RCC 7860 (cell line): ENCODE data around the gene IMMP2L.

Experiments used
- DNase-seq: peaks from one replicate; pipeline ENCODE4 v3.0.0-alpha.2; 2015; ENCODE audit warnings: low spot score
- FAIRE-seq: peaks from 2 replicates; lab custom pipeline; 2012; peaks lifted over from hg19 to GRCh38; lab: Jason Lieb, UNC

Gene IMMP2L

GRCh38 chr7:110914263-110914662 is 648.0 kb downstream of the IMMP2L start:
- FAIRE-seq: no peak

GRCh38 chr7:110911632-110912031 is 650.7 kb downstream of the IMMP2L start:
- no peak for FAIRE-seq
- no peak for DNase-seq

More at GRCh38 chr7:110914263-110914662, 648.0 kb downstream of the IMMP2L start:
- DNase-seq: no peak

- no peak for FAIRE-seq
- DNase-seq: no peak
These were observed 653.2 kb downstream of the IMMP2L start for GRCh38 chr7:110909117-110909516.

- no peak for FAIRE-seq
- DNase-seq: no peak
These were observed 656.3 kb downstream of the IMMP2L start for GRCh38 chr7:110905773-110906566.

GRCh38 chr7:110898516-110898915 is 663.8 kb downstream of the IMMP2L start:
- FAIRE-seq (no peak), DNase-seq (no peak)

GRCh38 chr7:110897538-110897937 is 664.8 kb downstream of the IMMP2L start:
- DNase-seq (no peak), FAIRE-seq (no peak)

- no peak for FAIRE-seq
- no peak for DNase-seq
These were observed 668.2 kb downstream of the IMMP2L start for GRCh38 chr7:110894111-110894510.

- FAIRE-seq: no peak
- no peak for DNase-seq
These were observed 671.1 kb downstream of the IMMP2L start for GRCh38 chr7:110891197-110891596.

GRCh38 chr7:110890101-110890500 is 672.2 kb downstream of the IMMP2L start:
- no peak for FAIRE-seq
- no peak for DNase-seq

- FAIRE-seq: no peak
- DNase-seq: no peak
These were observed 673.0 kb downstream of the IMMP2L start for GRCh38 chr7:110889335-110889734.

GRCh38 chr7:110888641-110889040 is 673.7 kb downstream of the IMMP2L start:
- FAIRE-seq (no peak), DNase-seq (no peak)

GRCh38 chr7:110885474-110885873 is 676.8 kb downstream of the IMMP2L start:
- FAIRE-seq (no peak), DNase-seq (no peak)

- DNase-seq (no peak), FAIRE-seq (no peak)
These were observed 680.6 kb downstream of the IMMP2L start for GRCh38 chr7:110881721-110882120.

GRCh38 chr7:110880971-110881370 is 681.3 kb downstream of the IMMP2L start:
- no peak for DNase-seq
- FAIRE-seq: no peak

- DNase-seq (no peak), FAIRE-seq (no peak)
These were observed 685.3 kb downstream of the IMMP2L start for GRCh38 chr7:110877016-110877415.

GRCh38 chr7:110875346-110875745 is 686.9 kb downstream of the IMMP2L start:
- DNase-seq (no peak), FAIRE-seq (no peak)

- FAIRE-seq (no peak), DNase-seq (no peak)
These were observed 690.4 kb downstream of the IMMP2L start for GRCh38 chr7:110871856-110872255.

GRCh38 chr7:110870926-110871325 is 691.4 kb downstream of the IMMP2L start:
- no peak for DNase-seq
- FAIRE-seq: no peak

- FAIRE-seq (no peak), DNase-seq (no peak)
These were observed 693.8 kb downstream of the IMMP2L start for GRCh38 chr7:110868458-110868857.

- DNase-seq: no peak
- no peak for FAIRE-seq
These were observed 694.5 kb downstream of the IMMP2L start for GRCh38 chr7:110867771-110868170.

GRCh38 chr7:110863258-110863657 is 699.0 kb downstream of the IMMP2L start:
- FAIRE-seq: no peak
- DNase-seq: no peak

- FAIRE-seq (no peak), DNase-seq (no peak)
These were observed 701.1 kb downstream of the IMMP2L start for GRCh38 chr7:110861163-110861562.

GRCh38 chr7:110857106-110857505 is 705.2 kb downstream of the IMMP2L start:
- no peak for FAIRE-seq

More at GRCh38 chr7:110857106-110857505, 705.2 kb downstream of the IMMP2L start:
- no peak for DNase-seq
